Measurements from ENCODE around the gene TSKU.

Gene TSKU

GRCh38 chr11:76752321-76753143 lies 30.6 kb upstream of the TSKU start:
- TF ChIP-seq, protein P1, sequence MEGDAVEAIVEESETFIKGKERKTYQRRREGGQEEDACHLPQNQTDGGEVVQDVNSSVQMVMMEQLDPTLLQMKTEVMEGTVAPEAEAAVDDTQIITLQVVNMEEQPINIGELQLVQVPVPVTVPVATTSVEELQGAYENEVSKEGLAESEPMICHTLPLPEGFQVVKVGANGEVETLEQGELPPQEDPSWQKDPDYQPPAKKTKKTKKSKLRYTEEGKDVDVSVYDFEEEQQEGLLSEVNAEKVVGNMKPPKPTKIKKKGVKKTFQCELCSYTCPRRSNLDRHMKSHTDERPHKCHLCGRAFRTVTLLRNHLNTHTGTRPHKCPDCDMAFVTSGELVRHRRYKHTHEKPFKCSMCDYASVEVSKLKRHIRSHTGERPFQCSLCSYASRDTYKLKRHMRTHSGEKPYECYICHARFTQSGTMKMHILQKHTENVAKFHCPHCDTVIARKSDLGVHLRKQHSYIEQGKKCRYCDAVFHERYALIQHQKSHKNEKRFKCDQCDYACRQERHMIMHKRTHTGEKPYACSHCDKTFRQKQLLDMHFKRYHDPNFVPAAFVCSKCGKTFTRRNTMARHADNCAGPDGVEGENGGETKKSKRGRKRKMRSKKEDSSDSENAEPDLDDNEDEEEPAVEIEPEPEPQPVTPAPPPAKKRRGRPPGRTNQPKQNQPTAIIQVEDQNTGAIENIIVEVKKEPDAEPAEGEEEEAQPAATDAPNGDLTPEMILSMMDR (IDR thresholded peaks at IDR 0.05; ENCODE audit: low read length), result no peak
- no peak for TF ChIP-seq EZH2phosphoT487 (IDR thresholded peaks at IDR 0.05; ENCODE audit: low read length)
- TF ChIP-seq EZH2 (optimal IDR thresholded peaks at IDR 0.05; ENCODE audit: low read depth, low read length), result no peak
- no peak overlapping the region for H3K4me2 ChIP-seq (ENCODE audit: low read depth, low read length)
- no peak overlapping the region for H3K9ac ChIP-seq (ENCODE audit: low read length)
- no peaks in the 10 kb centered on the region for H3K79me2 ChIP-seq (ENCODE audit: low read length)
- H3K4me1 ChIP-seq (ENCODE audit: low read length), result no peaks in the 10 kb centered on the region
- DNase-seq, result no peak
- no peaks in the 10 kb centered on the region for H3K27me3 ChIP-seq (replicated peaks; ENCODE audit: insufficient read depth, low read length)
- H3K9me2 ChIP-seq (replicated peaks; ENCODE audit: insufficient read depth, low read length), result no peaks in the 10 kb centered on the region
- H3K27ac ChIP-seq (ENCODE audit: low read length), result no peak overlapping the region
- no peak overlapping the region for H3K4me3 ChIP-seq (ENCODE audit: low read length)
- H3F3A ChIP-seq (ENCODE audit: insufficient read depth, low read length), result no peaks in the 10 kb centered on the region
- no peak overlapping the region for H2AFZ ChIP-seq (ENCODE audit: low read length)
- H3K36me3 ChIP-seq (replicated peaks; ENCODE audit: insufficient read depth, low read length), result no peaks in the 10 kb centered on the region
- no peaks in the 10 kb centered on the region for H4K20me1 ChIP-seq (ENCODE audit: insufficient read depth, low read length)
- H3K9me3 ChIP-seq (replicated peaks; ENCODE audit: insufficient read depth, low read length), result no peaks in the 10 kb centered on the region

DNA sequence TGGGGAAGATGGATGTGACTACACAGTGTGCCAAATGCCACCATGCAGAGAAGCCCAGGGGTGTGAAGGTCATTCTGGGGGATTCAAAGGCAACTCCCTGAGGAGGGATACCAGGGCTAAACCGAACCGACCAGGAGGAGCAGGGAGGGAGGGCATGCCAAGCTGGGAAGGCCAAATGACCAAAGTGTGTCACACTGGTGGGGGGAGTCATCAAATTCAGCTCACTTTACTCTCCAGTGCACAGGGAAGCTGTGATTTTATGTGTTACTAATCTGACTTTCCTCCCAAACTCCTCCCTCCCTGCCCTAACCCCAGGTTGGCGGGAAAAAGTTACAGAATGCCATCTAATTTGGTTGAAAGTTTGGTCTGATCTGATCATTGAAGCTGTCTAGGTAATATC lies 29.7 kb upstream of the TSKU start:
- H3K27me3 ChIP-seq (replicated peaks; ENCODE audit: insufficient read depth, low read length), result no peaks in the 10 kb centered on the region
- no peak overlapping the region for H3K27ac ChIP-seq (ENCODE audit: low read length)
- no peak overlapping the region for H3K4me3 ChIP-seq (ENCODE audit: low read length)
- H3K9me3 ChIP-seq (replicated peaks; ENCODE audit: insufficient read depth, low read length), result no peaks in the 10 kb centered on the region
- no peaks in the 10 kb centered on the region for H3K4me1 ChIP-seq (ENCODE audit: low read length)
- H3K9me2 ChIP-seq (replicated peaks; ENCODE audit: insufficient read depth, low read length), result no peaks in the 10 kb centered on the region
- no peaks in the 10 kb centered on the region for H4K20me1 ChIP-seq (ENCODE audit: insufficient read depth, low read length)
- no peaks in the 10 kb centered on the region for H3K79me2 ChIP-seq (ENCODE audit: low read length)
- no peaks in the 10 kb centered on the region for H3K36me3 ChIP-seq (replicated peaks; ENCODE audit: insufficient read depth, low read length)
- no peak overlapping the region for H2AFZ ChIP-seq (ENCODE audit: low read length)
- H3F3A ChIP-seq (ENCODE audit: insufficient read depth, low read length), result no peaks in the 10 kb centered on the region
- TF ChIP-seq, protein P1 (IDR thresholded peaks at IDR 0.05; ENCODE audit: low read length), result no peak
- no peak for TF ChIP-seq EZH2phosphoT487 (IDR thresholded peaks at IDR 0.05; ENCODE audit: low read length)
- TF ChIP-seq EZH2 (optimal IDR thresholded peaks at IDR 0.05; ENCODE audit: low read depth, low read length), result no peak
- H3K9ac ChIP-seq (ENCODE audit: low read length), result no peak overlapping the region
- H3K4me2 ChIP-seq (ENCODE audit: low read depth, low read length), result no peak overlapping the region
- DNase-seq, result no peak

DNA sequence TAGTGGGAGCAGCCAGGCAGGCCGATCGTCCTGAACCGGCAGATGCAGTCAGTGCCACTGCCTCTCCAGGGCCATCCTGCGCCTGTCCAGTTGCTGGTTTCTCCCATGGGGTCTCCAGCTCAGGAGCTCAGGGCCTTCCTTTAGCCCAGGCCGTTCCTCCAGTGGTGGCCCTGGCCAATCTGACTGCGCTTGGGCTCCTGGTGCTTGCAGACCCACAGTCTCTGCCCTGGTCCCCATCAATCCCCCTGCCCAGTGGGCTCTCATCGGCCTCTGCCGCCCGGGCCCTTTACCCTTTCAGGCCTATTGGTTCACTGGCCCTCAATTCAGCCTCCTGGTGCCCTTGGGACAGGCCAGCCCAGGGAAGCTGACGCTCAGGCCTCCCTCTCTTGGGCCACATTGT lies 29.2 kb upstream of the TSKU start:
- Histone ChIP-seq H3K27me3 (replicated peaks; ENCODE audit: insufficient read depth, low read length) (no peaks in the 10 kb centered on the region), H3F3A (ENCODE audit: insufficient read depth, low read length) (no peaks in the 10 kb centered on the region), H3K79me2 (ENCODE audit: low read length) (no peaks in the 10 kb centered on the region), H3K4me3 (ENCODE audit: low read length) (no peak overlapping the region), H3K9me3 (replicated peaks; ENCODE audit: insufficient read depth, low read length) (no peaks in the 10 kb centered on the region), H3K9me2 (replicated peaks; ENCODE audit: insufficient read depth, low read length) (no peaks in the 10 kb centered on the region), H3K9ac (ENCODE audit: low read length) (no peak overlapping the region), H3K4me1 (ENCODE audit: low read length) (no peaks in the 10 kb centered on the region), H4K20me1 (ENCODE audit: insufficient read depth, low read length) (no peaks in the 10 kb centered on the region), H3K36me3 (replicated peaks; ENCODE audit: insufficient read depth, low read length) (no peaks in the 10 kb centered on the region), H3K4me2 (ENCODE audit: low read depth, low read length) (no peak overlapping the region), H3K27ac (ENCODE audit: low read length) (no peak overlapping the region), H2AFZ (ENCODE audit: low read length) (no peak overlapping the region)
- no peak for DNase-seq
- TF ChIP-seq, protein P1 (IDR thresholded peaks at IDR 0.05; ENCODE audit: low read length), result no peak
- TF ChIP-seq EZH2 (optimal IDR thresholded peaks at IDR 0.05; ENCODE audit: low read depth, low read length) (no peak), EZH2phosphoT487 (IDR thresholded peaks at IDR 0.05; ENCODE audit: low read length) (no peak)

Measured in MM.1S (cell line).